B cell (primary cell): ENCODE data around the gene ARHGAP6.

Source experiments
- CTCF ChIP-seq: fragments of 200-600 bp; IDR thresholded peaks from one replicate; pipeline ENCODE4 v1.8.0; 2022; ENCODE audit warnings: antibody characterized with exemption, mild to moderate bottlenecking
- EZH2 ChIP-seq: IDR thresholded peaks from 2 replicates; pipeline ENCODE4 v1.6.1; 2012; ENCODE audit warnings: borderline replicate concordance, low read depth, mild to moderate bottlenecking, moderate library complexity, low read length; ENCODE audit not compliant: insufficient read depth, poor library complexity, severe bottlenecking

GRCh38 chrX:11196476-11196875 is 469.2 kb downstream of the ARHGAP6 start:
- TF ChIP-seq CTCF = no peak
- no peak for TF ChIP-seq EZH2
